ENCODE data around the gene JADE1. TPM values are rescaled to one million over a fixed set of nuclear protein-coding genes. Genes with fewer than 3 reads are reported as not detected.

JADE1 gene
- total and polyA plus RNA-seq, 2 of the 13 experiments (the other 11 are each of a cell fraction or from before 2014, with no cell fraction given), result 5.4 to 19.3 TPM

- Histone ChIP-seq H2AFZ (ENCODE audit: low read length) (no peak overlapping the region), H3K9me3 (ENCODE audit: low read length) (no peaks in the 10 kb centered on the region), H3K27ac (ENCODE audit: extremely low read length, insufficient read depth, low read length) (no peak overlapping the region), H3K36me3 (replicated peaks in 1 of 2; ENCODE audit: control insufficient read depth in 1 of 2, insufficient read depth in 2 of 2, low read length in 2 of 2) (peaks cover 4 to 18% of the 10 kb centered on the region in 2 experiments; a peak in 4 of 5 replicates), H3K27me3 (ENCODE audit: control insufficient read depth in 1 of 2, insufficient read depth in 2 of 2, low read length in 2 of 2) (no peaks in the 10 kb centered on the region), H4K20me1 (ENCODE audit: insufficient read depth, low read length) (no peaks in the 10 kb centered on the region), H3K4me1 (ENCODE audit: insufficient read depth, low read length) (no peaks in the 10 kb centered on the region), H3K9ac (ENCODE audit: insufficient read depth, low read depth, low read length) (no peak overlapping the region), H3K4me2 (ENCODE audit: low read depth, low read length) (no peak overlapping the region), H3K79me2 (ENCODE audit: insufficient read depth, low read length) (no peaks in the 10 kb centered on the region), H3K4me3 (replicated peaks in 1 of 3; ENCODE audit: insufficient read depth in 1 of 3, low read depth in 2 of 3, low read length in 3 of 3) (no peak overlapping the region)
- 99% methylated on average over 2 of the region's 2 CpGs for WGBS (ENCODE audit: low lambda C conversion rate)
- ChIA-PET CTCF (ENCODE audit: low intra/inter-chr PET ratio, low total read pairs) (no interaction called here), POLR2A (no interaction called here)
- BruUV-seq (replicated peaks), result no TSS peak
- ATAC-seq, result no peak
- intact Hi-C loops (cut with micrococcal nuclease; ENCODE audit: unreplicated experiment) (no loop called here), in situ Hi-C loops (cut with HindIII; ENCODE audit: extremely low pct_ligation_motif_present, low pct_unique_long_range_greater_than_20kb) (no loop called here)
- TF ChIP-seq HNRNPL (IDR thresholded peaks at IDR 0.05; ENCODE audit: low read depth, low read length) (no peak), KLF13 (CRISPR knock-in tag; IDR thresholded peaks at IDR 0.05) (no peak), ZNF749 (CRISPR knock-in tag; IDR thresholded peaks at IDR 0.05; ENCODE audit: borderline replicate concordance) (no peak), HMG20B (CRISPR knock-in tag; conservative IDR thresholded peaks at IDR 0.05) (no peak), NFE2 (CRISPR knock-in tag; IDR thresholded peaks at IDR 0.05) (no peak), ZNF768 (CRISPR knock-in tag; IDR thresholded peaks at IDR 0.05) (no peak), ZFYVE20 (CRISPR knock-in tag; IDR thresholded peaks at IDR 0.05; ENCODE audit: borderline replicate concordance, low read depth) (no peak), TBX2 (CRISPR knock-in tag; IDR thresholded peaks at IDR 0.05; ENCODE audit: borderline replicate concordance) (no peak), BRD4 (CRISPR knock-in tag; IDR thresholded peaks at IDR 0.05) (no peak), NFE2L2 (IDR thresholded peaks at IDR 0.05; ENCODE audit: low read length) (no peak), PATZ1 (CRISPR knock-in tag; IDR thresholded peaks at IDR 0.05) (no peak), ZNF546 (CRISPR knock-in tag; conservative IDR thresholded peaks at IDR 0.05) (no peak), SCMH1 (CRISPR knock-in tag; IDR thresholded peaks at IDR 0.05; ENCODE audit: borderline replicate concordance) (no peak), RNF2 (conservative IDR thresholded peaks at IDR 0.05; ENCODE audit: low read depth) (no peak), RBFOX2 (IDR thresholded peaks at IDR 0.05; ENCODE audit: low read depth, low read length) (no peak)
- no peak for FAIRE-seq
- no peak for DNase-seq (ENCODE audit: low spot score)
Measured at GRCh38 chr4:128876200-128876599, 66.7 kb downstream of the JADE1 start.
